ENCODE measurements around the gene ARHGAP32. TPM values are rescaled to one million over a fixed set of nuclear protein-coding genes. Genes with fewer than 3 reads are reported as not detected.

The ARHGAP32 gene
- total and polyA plus RNA-seq, 7 donors, result 9.2 to 20.0 (median 12.0) TPM

DNA sequence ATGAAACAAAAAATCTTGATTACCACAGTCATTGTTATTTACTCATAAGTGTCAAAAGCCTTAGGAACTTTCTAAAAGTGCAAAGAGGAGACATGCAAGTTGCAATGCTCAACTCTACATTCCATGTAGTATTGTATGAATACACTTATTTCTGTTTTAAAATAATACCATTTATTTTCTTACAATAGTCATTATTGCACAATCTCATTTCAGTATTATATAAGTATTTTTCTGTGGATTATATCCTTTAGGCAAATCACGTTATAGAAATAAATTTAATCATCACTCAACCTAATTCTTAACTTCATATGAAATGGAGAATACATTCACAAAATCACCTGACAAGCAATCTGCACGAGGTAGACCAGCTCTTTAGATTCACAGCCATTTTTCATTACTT lies 98.8 kb downstream of the ARHGAP32 start:
- TF ChIP-seq POLR2AphosphoS5 (IDR thresholded peaks at IDR 0.05) (no peak), POLR2A (IDR thresholded peaks at IDR 0.05) (no peak), EP300 (IDR thresholded peaks at IDR 0.05) (no peak)
- TF ChIP-seq, protein P1, sequence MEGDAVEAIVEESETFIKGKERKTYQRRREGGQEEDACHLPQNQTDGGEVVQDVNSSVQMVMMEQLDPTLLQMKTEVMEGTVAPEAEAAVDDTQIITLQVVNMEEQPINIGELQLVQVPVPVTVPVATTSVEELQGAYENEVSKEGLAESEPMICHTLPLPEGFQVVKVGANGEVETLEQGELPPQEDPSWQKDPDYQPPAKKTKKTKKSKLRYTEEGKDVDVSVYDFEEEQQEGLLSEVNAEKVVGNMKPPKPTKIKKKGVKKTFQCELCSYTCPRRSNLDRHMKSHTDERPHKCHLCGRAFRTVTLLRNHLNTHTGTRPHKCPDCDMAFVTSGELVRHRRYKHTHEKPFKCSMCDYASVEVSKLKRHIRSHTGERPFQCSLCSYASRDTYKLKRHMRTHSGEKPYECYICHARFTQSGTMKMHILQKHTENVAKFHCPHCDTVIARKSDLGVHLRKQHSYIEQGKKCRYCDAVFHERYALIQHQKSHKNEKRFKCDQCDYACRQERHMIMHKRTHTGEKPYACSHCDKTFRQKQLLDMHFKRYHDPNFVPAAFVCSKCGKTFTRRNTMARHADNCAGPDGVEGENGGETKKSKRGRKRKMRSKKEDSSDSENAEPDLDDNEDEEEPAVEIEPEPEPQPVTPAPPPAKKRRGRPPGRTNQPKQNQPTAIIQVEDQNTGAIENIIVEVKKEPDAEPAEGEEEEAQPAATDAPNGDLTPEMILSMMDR (IDR thresholded peaks at IDR 0.05), result no peak
- intact Hi-C loops (cut with DNase I), result no loop called here
- Histone ChIP-seq H3K4me1 (no peaks in the 10 kb centered on the region), H3K9me3 (peaks cover 0 to 7% (median 0%) of the 10 kb centered on the region in 4 donors), H3K4me3 (no peak overlapping the region), H3K36me3 (peaks cover 0 to 6% (median 0%) of the 10 kb centered on the region in 4 donors), H3K27me3 (no peaks in the 10 kb centered on the region), H3K27ac (no peak overlapping the region)
- 84 to 90% methylated on average over 2 of the region's 2 CpGs for WGBS, 2 donors
- no peak for DNase-seq

- TF ChIP-seq POLR2AphosphoS5 (IDR thresholded peaks at IDR 0.05) (no peak), EP300 (IDR thresholded peaks at IDR 0.05) (no peak), POLR2A (IDR thresholded peaks at IDR 0.05) (no peak)
- TF ChIP-seq, protein P1 (IDR thresholded peaks at IDR 0.05), result no peak
These were observed 102.1 kb downstream of the ARHGAP32 start for GRCh38 chr11:129090056-129090455.

DNA sequence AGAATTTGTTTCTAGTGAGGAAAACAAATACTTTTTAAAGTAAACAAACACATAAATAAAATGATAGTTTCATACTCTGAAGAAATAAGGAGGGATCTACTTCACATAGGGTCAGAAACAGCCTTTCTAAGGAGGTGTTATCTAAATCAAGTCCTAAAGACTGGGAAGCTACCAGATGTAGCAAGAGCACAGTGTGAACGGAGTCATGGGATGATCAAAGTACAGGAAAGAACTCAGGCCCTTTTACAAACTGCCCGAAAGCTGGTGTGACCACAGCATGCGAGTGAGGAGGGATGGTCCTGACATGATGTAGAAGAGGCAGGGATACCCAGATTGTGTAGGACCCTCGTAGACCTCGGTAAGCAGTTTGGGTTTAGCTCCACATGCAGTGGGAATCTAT lies 102.8 kb downstream of the ARHGAP32 start:
- no peak overlapping the region for H3K27ac ChIP-seq
- H3K4me1 ChIP-seq, result no peaks in the 10 kb centered on the region
- no peaks in the 10 kb centered on the region for H3K27me3 ChIP-seq
- no peak overlapping the region for H3K4me3 ChIP-seq
- H3K36me3 ChIP-seq, result no peaks in the 10 kb centered on the region
- H3K9me3 ChIP-seq, result peaks cover 0 to 5% (median 3%) of the 10 kb centered on the region in 4 donors
- intact Hi-C loops (cut with DNase I), result no loop called here
- 90 to 92% methylated on average over 5 of the region's 5 CpGs for WGBS, 2 donors
- TF ChIP-seq, protein P1 (IDR thresholded peaks at IDR 0.05), result no peak
- no peak for TF ChIP-seq EP300 (IDR thresholded peaks at IDR 0.05)
- TF ChIP-seq POLR2AphosphoS5 (IDR thresholded peaks at IDR 0.05), result no peak
- no peak for TF ChIP-seq POLR2A (IDR thresholded peaks at IDR 0.05)
- DNase-seq, result no peak

More at GRCh38 chr11:129090056-129090455, 102.1 kb downstream of the ARHGAP32 start:
- intact Hi-C loops (cut with DNase I), result no loop called here
- Histone ChIP-seq H3K4me1 (no peaks in the 10 kb centered on the region), H3K9me3 (peaks cover 0 to 1% (median 0%) of the 10 kb centered on the region in 4 donors), H3K27ac (no peak overlapping the region), H3K27me3 (no peaks in the 10 kb centered on the region), H3K36me3 (no peaks in the 10 kb centered on the region), H3K4me3 (no peak overlapping the region)
- DNase-seq, result no peak
- WGBS, 2 donors, result 87 to 93% methylated on average over 1 of the region's 1 CpG

GRCh38 chr11:129086976-129087375 lies 105.1 kb downstream of the ARHGAP32 start:
- WGBS, 2 donors, result 84% methylated on average over 1 of the region's 1 CpG
- DNase-seq, result no peak
- TF ChIP-seq POLR2AphosphoS5 (IDR thresholded peaks at IDR 0.05) (no peak), EP300 (IDR thresholded peaks at IDR 0.05) (no peak), POLR2A (IDR thresholded peaks at IDR 0.05) (no peak)
- TF ChIP-seq, protein P1 (IDR thresholded peaks at IDR 0.05), result no peak
- intact Hi-C loops (cut with DNase I), result no loop called here
- no peak overlapping the region for H3K4me3 ChIP-seq
- H3K36me3 ChIP-seq, result no peaks in the 10 kb centered on the region
- no peak overlapping the region for H3K27ac ChIP-seq
- H3K27me3 ChIP-seq, result no peaks in the 10 kb centered on the region
- H3K4me1 ChIP-seq, result no peaks in the 10 kb centered on the region
- H3K9me3 ChIP-seq, result peaks cover 0 to 5% (median 3%) of the 10 kb centered on the region in 4 donors

DNA sequence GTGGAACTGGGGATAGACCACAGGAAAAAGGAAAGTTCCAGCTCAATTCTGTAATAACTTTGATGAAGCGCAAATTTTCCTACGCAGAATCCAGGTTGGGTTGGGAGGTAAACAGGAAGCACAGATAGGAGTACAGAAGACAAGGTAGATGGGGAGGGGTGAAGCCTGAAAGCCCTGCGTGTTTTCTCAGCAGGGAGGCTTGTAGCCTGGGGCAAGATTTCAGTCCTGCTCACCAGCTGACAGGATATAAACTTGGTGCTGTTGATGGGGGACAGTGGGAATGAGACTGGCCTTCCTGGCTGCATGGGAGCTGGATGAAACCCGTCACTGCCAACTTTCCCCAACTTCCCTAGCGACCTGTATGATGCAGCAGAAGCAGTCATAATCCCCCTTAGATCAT lies 114.9 kb downstream of the ARHGAP32 start:
- no peaks in the 10 kb centered on the region for H3K36me3 ChIP-seq
- no peaks in the 10 kb centered on the region for H3K9me3 ChIP-seq
- 73 to 87% methylated on average over 5 of the region's 5 CpGs for WGBS, 2 donors
- TF ChIP-seq POLR2AphosphoS5 (IDR thresholded peaks at IDR 0.05), result no peak
- TF ChIP-seq EP300 (IDR thresholded peaks at IDR 0.05), result no peak
- TF ChIP-seq POLR2A (IDR thresholded peaks at IDR 0.05), result no peak
- TF ChIP-seq, protein P1 (IDR thresholded peaks at IDR 0.05), result no peak
- H3K27ac ChIP-seq, result no peak overlapping the region
- H3K4me3 ChIP-seq, result no peak overlapping the region
- H3K27me3 ChIP-seq, result no peaks in the 10 kb centered on the region
- intact Hi-C loops (cut with DNase I), result no loop called here
- H3K4me1 ChIP-seq, result no peaks in the 10 kb centered on the region
- no peak for DNase-seq
